SK-N-SH (cell line): Measurements from ENCODE around the gene RCOR3. TPM values are rescaled to one million over a fixed set of nuclear protein-coding genes. Genes with fewer than 3 reads are reported as not detected.

Source experiments
- CTCF ChIA-PET: fragments of 300-600, 350-600 bp; formaldehyde crosslinking; extraction: SDS; loops from one replicate; lab custom pipeline; 2021; lab: Yijun Ruan, JAX
- POLR2A ChIA-PET: fragments of 350-600 bp; sonication (Branson Sonifier 250); formaldehyde crosslinking; extraction: SDS; loops from one replicate; lab custom pipeline; 2020; ENCODE audit warnings: antibody characterized with exemption, inconsistent platforms; lab: Yijun Ruan, JAX
- DNase-seq: peaks from one replicate; pipeline ENCODE4 v3.0.0; 2012
- H2AFZ ChIP-seq: fragments of 200-600 bp; sonication (generic); 2 replicates; pipeline ENCODE4 v1.8.1; 2016; ENCODE audit warnings: antibody characterized with exemption, mild to moderate bottlenecking, low read depth
- H3F3A ChIP-seq: fragments of 200-600 bp; sonication (generic); replicated peaks from 2 replicates; pipeline ENCODE3; 2016; ENCODE audit warnings: antibody characterized with exemption, mild to moderate bottlenecking; ENCODE audit not compliant: insufficient read depth
- H3K27ac ChIP-seq, 2 experiments: fragments of 200-500 bp in 1 of 2; fragments of 200-600 bp in 1 of 2; sonication (Bioruptor generic) in 1 of 2; sonication (generic), shearing (Covaris generic) in 1 of 2; 2 replicates each; pipeline versions ENCODE4 v1.5.1 to v1.6.1; 2014 to 2016; ENCODE audit warnings: low read depth in 2 of 2, inconsistent platforms in 1 of 2, low read length in 1 of 2, mild to moderate bottlenecking in 1 of 2, mixed read lengths in 1 of 2
- H3K27me3 ChIP-seq: fragments of 200-600 bp; sonication (generic), shearing (Covaris generic); 2 replicates; pipeline ENCODE4 v1.6.1; 2016; ENCODE audit warnings: mixed run types; ENCODE audit not compliant: insufficient read depth
- H3K36me3 ChIP-seq, 2 experiments: fragments of 200-500 bp in 1 of 2; fragments of 200-600 bp in 1 of 2; sonication (Bioruptor generic) in 1 of 2; sonication (generic) in 1 of 2; replicated peaks in 1 of 2; 2 replicates each; pipeline versions ENCODE3 to v1.5.1; 2014 to 2016; ENCODE audit warnings: low read length in 1 of 2, mild to moderate bottlenecking in 1 of 2; ENCODE audit not compliant: insufficient read depth in 2 of 2, control insufficient read depth in 1 of 2
- H3K4me1 ChIP-seq, 2 experiments: fragments of 200-500 bp in 1 of 2; fragments of 200-600 bp in 1 of 2; sonication (Bioruptor generic) in 1 of 2; sonication (generic), shearing (Covaris generic) in 1 of 2; 2 replicates each; pipeline versions ENCODE4 v1.5.1 to v1.6.1; 2014 to 2016; ENCODE audit warnings: low read depth in 1 of 2, low read length in 1 of 2, mixed run types in 1 of 2; ENCODE audit not compliant: insufficient read depth in 2 of 2, control insufficient read depth in 1 of 2
- H3K4me2 ChIP-seq: fragments of 200-600 bp; sonication (generic), shearing (Covaris generic); 2 replicates; pipeline ENCODE4 v1.6.1; 2017; ENCODE audit warnings: mixed run types
- H3K4me3 ChIP-seq, 2 experiments: fragments of 200-500 bp in 1 of 2; fragments of 200-600 bp in 1 of 2; sonication (Bioruptor generic) in 1 of 2; sonication (generic), shearing (Covaris generic) in 1 of 2; 2 replicates each; pipeline versions ENCODE4 v1.5.1 to v1.8.1; 2014 to 2016; ENCODE audit warnings: low read depth in 2 of 2, inconsistent platforms in 1 of 2, low read length in 1 of 2, mild to moderate bottlenecking in 1 of 2, mixed read lengths in 1 of 2, moderate library complexity in 1 of 2
- H3K79me2 ChIP-seq: fragments of 200-600 bp; sonication (generic); 2 replicates; pipeline ENCODE4 v1.8.1; 2017; ENCODE audit warnings: mild to moderate bottlenecking; ENCODE audit not compliant: insufficient read depth
- H3K9ac ChIP-seq: fragments of 200-600 bp; sonication (generic); 2 replicates; pipeline ENCODE4 v1.6.1; 2017; ENCODE audit warnings: mixed run types
- H3K9me2 ChIP-seq: fragments of 200-600 bp; sonication (generic); 2 replicates; pipeline ENCODE4 v1.6.1; 2017; ENCODE audit warnings: mixed run types
- H3K9me3 ChIP-seq: fragments of 200-600 bp; sonication (generic); 2 replicates; pipeline ENCODE4 v1.6.1; 2017; ENCODE audit warnings: mixed run types, mild to moderate bottlenecking, moderate library complexity
- H4K20me1 ChIP-seq: fragments of 200-600 bp; sonication (generic); 2 replicates; pipeline ENCODE4 v1.6.1; 2017; ENCODE audit warnings: mild to moderate bottlenecking, mixed run types; ENCODE audit not compliant: insufficient read depth
- CTCF ChIP-seq: fragments of 200-600 bp; sonication (generic); IDR thresholded peaks from 2 replicates; pipeline ENCODE4 v1.6.1; 2017; ENCODE audit warnings: antibody characterized with exemption, mild to moderate bottlenecking, moderate library complexity
- EP300 ChIP-seq, 2 experiments: IDR thresholded peaks; 2 replicates each; pipeline versions ENCODE4 v1.4.0 to v1.6.1; 2012; ENCODE audit warnings: borderline replicate concordance in 1 of 2, low read depth in 1 of 2, low read length in 1 of 2
- FOSL2 ChIP-seq: IDR thresholded peaks from 2 replicates; pipeline ENCODE4 v1.4.0; 2012; ENCODE audit warnings: low read depth, mild to moderate bottlenecking, moderate library complexity, borderline replicate concordance
- FOXJ3 ChIP-seq: sonication (generic); formaldehyde crosslinking; IDR thresholded peaks from 2 replicates; pipeline ENCODE4 v1.5.1; 2020; ENCODE audit warnings: mild to moderate bottlenecking, missing genetic modification reagents
- FOXM1 ChIP-seq: IDR thresholded peaks from 2 replicates; pipeline ENCODE4 v1.4.0; 2012; ENCODE audit warnings: low read depth, mild to moderate bottlenecking
- MAX ChIP-seq: IDR thresholded peaks from 2 replicates; pipeline ENCODE4 v1.4.0; 2012; ENCODE audit warnings: low read depth
- MEF2A ChIP-seq: IDR thresholded peaks from 2 replicates; pipeline ENCODE4 v1.4.0; 2012; ENCODE audit warnings: low read depth, borderline replicate concordance
- MXI1 ChIP-seq: IDR thresholded peaks from 2 replicates; pipeline ENCODE4 v1.6.1; 2012; ENCODE audit warnings: mild to moderate bottlenecking, low read depth, low read length, improper control_type of control experiment
- POLR2AphosphoS5 ChIP-seq: IDR thresholded peaks from 2 replicates; pipeline ENCODE4 v1.6.1; 2012; ENCODE audit warnings: low read depth, low read length
- RAD21 ChIP-seq: IDR thresholded peaks from 2 replicates; pipeline ENCODE4 v1.6.1; 2012; ENCODE audit warnings: mild to moderate bottlenecking, low read length
- TAF1 ChIP-seq: IDR thresholded peaks from 2 replicates; pipeline ENCODE4 v1.6.1; 2012; ENCODE audit warnings: low read depth, mild to moderate bottlenecking, low read length, moderate library complexity, borderline replicate concordance
- TCF12 ChIP-seq: IDR thresholded peaks from 2 replicates; pipeline ENCODE4 v1.4.0; 2012
- TEAD4 ChIP-seq: IDR thresholded peaks from 2 replicates; pipeline ENCODE4 v1.4.0; 2012; ENCODE audit warnings: mild to moderate bottlenecking, borderline replicate concordance; ENCODE audit not compliant: insufficient read depth
- USF1 ChIP-seq: IDR thresholded peaks from 2 replicates; pipeline ENCODE4 v1.4.0; 2012; ENCODE audit warnings: low read depth, borderline replicate concordance
- USF2 ChIP-seq: fragments of 150-350 bp; IDR thresholded peaks from 2 replicates; pipeline ENCODE4 v1.6.1; 2017; ENCODE audit warnings: antibody characterized with exemption, low read length, low read depth, borderline replicate concordance
- WGBS: methylation state at CpG from one replicate; pipeline ENCODE4 v1.1.6; 2017; ENCODE audit warnings: low lambda C conversion rate; 5-methylcytosine and 5-hydroxymethylcytosine counted together
- polyA plus RNA-seq, 3 experiments: library from polyadenylated mRNA; depleted of rRNA; stranded (reverse); fragments of >200 nt; gene quantifications; 2 replicates each; pipeline ENCODE4 v1.2.3, GENCODE V29; 2012

Gene RCOR3
- polyA plus RNA-seq, 1 of the 3 experiments (the other 2 are of a cell fraction), result 18.7 TPM

GRCh38 chr1:211352465-211352864 is 93.3 kb downstream of the RCOR3 start (continued):
- TF ChIP-seq MAX, result no peak
- no peak for TF ChIP-seq MXI1
- no peak for TF ChIP-seq TCF12
- TF ChIP-seq USF2, result no peak
- no peak for TF ChIP-seq MEF2A
- no peak for TF ChIP-seq POLR2AphosphoS5
- no peak for TF ChIP-seq TEAD4
- TF ChIP-seq, all 33 proteins: peak for 0

GRCh38 chr1:211352985-211353515 is 93.9 kb downstream of the RCOR3 start:
- no peaks in the 10 kb centered on the region; the same call in 1 of the 2 replicates for H3K79me2 ChIP-seq
- H3K9me3 ChIP-seq, result no peaks in the 10 kb centered on the region
- ChIA-PET POLR2A (no interaction called here), CTCF (interaction anchor here (1.6 kb wide), 1 partner anchor 117 kb away, joined by 5 read pairs; no protein-coding TSS in a partner anchor)
- no peaks in the 10 kb centered on the region for H3K4me1 ChIP-seq
- H3K9me2 ChIP-seq, result no peaks in the 10 kb centered on the region
- no peak overlapping the region for H3K4me3 ChIP-seq
- 82% methylated on average over 8 of the region's 8 CpGs for WGBS
- no peaks in the 10 kb centered on the region for H3F3A ChIP-seq
- TF ChIP-seq FOXM1 (no peak), USF1 (no peak), EP300 (IDR thresholded peaks at IDR 0.05; ENCODE audit: borderline replicate concordance in 1 of 2, low read depth in 1 of 2, low read length in 1 of 2) (no peak), RAD21 (peak; percentile 22; the same call in 1 of the 2 replicates), FOXJ3 (CRISPR knock-in tag) (no peak), CTCF (peak; percentile 73), FOSL2 (no peak), TAF1 (no peak)
- no peak for DNase-seq
- H3K27ac ChIP-seq, result no peak overlapping the region
- H3K9ac ChIP-seq, result no peak overlapping the region
- no peaks in the 10 kb centered on the region for H4K20me1 ChIP-seq
- no peak overlapping the region for H3K4me2 ChIP-seq
- H2AFZ ChIP-seq, result no peak overlapping the region
- H3K36me3 ChIP-seq, result peaks cover 4 to 9% of the 10 kb centered on the region in 2 experiments
- H3K27me3 ChIP-seq, result no peaks in the 10 kb centered on the region
